G401.6 (cell line): ENCODE data around the gene IGF1.
A peak's percentile ranks its signal among the peaks of the same experiment; 100 is the strongest.

Experiments
- FAIRE-seq: peaks from 2 replicates; lab custom pipeline; 2012; peaks lifted over from hg19 to GRCh38; lab: Jason Lieb, UNC

Gene IGF1

DNA sequence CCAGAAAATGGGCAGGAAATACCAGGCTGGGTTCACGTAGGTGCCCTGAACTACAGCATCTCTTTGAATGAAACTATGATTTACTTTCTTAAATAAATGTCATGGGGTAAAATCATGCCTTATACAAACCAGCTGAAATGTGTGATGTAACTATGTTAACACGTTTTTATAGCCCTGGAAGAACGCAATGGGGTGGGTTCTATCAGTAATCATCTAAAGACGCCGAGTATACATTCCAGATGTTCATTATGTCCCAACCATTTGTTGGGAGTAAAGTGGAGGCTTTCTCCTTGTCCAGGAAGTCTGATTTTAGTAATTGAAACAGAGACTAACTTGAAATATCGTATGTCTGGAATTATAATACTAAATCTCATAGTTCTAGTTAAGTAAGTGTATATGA, 16.2 kb upstream of the IGF1 start:
- no peak for FAIRE-seq

GRCh38 chr12:102487226-102487625, 6.9 kb upstream of the IGF1 start:
- no peak for FAIRE-seq

GRCh38 chr12:102486153-102486552, 5.8 kb upstream of the IGF1 start:
- FAIRE-seq: no peak

DNA sequence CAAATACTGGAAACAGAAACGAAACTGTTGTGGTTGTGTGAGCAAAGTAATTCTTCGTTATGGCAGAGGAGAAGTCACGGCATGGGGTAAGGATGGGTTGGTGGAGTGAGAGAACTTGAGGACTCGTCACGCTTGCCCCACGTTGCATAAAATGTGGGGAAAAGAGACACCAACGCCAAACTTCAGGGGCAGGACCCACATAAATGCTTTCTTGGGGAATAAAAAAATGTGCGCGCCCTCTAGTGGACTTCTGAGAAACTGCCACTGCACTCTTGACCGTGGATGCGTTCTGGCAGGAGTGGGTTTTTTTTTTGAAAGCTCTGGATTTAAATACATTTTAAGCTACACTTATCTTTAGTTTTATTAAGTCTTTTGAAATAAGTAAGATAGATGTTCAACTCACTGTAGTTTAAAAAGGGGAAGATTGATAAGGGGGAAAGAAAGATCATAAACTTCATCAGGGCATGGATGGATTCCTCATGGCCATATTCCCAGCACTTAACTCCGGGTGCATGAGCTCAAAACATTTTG, 4.1 kb upstream of the IGF1 start:
- peak; percentile 30 for FAIRE-seq

DNA sequence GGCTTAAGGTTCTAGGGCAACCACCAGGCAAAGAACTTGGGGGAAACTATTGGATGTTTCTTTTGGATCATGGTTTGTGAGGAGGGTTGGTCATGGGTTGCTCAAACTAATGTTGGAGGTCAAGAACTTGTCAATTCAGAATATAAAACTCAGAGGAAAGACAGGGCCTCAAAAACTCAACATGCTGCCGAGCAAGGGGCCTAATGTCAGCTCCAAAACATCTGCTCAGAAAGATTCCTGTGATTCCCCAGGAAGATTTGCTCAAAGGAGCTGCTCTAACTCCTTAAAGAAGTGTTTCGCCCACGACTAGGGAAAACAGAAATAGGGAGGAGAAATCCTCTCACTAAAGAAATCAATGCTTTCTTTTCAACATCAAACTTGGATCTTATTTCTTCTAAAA, 3.7 kb upstream of the IGF1 start:
- FAIRE-seq: no peak

DNA sequence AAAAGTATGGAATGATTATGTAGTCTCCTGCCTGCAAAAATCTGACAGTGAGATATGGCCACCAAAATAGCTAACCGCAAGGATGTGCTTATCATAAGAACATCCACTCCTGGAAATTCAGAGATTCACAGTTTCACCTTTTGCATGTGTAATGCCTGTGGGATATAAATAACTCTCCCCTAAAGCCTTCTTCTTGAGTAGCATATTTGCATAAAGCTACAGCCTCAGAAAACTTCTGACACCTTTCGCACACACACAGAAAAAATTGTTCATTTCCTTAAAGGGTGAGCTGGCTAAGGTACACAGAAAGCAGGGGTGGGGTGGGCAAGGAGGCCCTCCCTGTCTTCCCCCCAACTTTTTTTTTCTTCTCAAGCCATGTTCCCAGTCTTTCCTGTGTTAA, 3.1 kb upstream of the IGF1 start:
- FAIRE-seq: no peak

DNA sequence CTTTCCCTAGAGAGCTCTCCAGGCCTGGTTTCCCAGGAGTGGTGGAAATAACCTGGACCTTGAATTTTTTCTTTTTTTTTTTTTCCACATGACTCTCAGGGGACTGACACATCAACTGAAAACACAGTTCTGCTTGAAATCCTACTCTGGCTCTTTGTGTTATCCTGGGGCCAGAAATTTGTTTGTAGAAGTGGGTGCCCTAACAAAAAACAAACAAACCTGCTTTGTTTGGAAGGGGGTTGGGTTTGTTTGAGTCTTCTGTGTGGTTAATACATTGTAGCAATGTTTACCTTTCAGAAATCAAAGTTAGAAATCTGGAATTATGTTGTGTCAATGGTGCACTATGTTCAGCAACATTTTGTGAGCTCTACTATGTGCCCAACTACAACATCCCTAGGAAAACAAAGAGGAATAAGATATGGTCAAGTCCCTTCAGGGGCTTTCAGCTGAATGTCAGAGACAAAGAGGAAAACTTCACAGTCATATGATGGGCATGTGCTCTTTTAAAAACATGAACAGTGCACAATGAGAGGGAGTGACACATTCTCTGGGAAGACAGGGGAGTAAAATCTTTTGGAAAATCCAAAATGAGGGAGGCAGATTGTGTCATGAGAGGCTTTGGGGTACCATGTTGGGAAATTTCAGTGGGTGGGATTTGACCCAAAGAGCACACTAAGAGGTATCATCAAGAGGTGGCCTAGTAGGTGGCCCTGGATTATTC, 1.5 kb upstream of the IGF1 start:
- FAIRE-seq: no peak

GRCh38 chr12:102479939-102480338, 424 bp downstream of the IGF1 start:
- FAIRE-seq: no peak

DNA sequence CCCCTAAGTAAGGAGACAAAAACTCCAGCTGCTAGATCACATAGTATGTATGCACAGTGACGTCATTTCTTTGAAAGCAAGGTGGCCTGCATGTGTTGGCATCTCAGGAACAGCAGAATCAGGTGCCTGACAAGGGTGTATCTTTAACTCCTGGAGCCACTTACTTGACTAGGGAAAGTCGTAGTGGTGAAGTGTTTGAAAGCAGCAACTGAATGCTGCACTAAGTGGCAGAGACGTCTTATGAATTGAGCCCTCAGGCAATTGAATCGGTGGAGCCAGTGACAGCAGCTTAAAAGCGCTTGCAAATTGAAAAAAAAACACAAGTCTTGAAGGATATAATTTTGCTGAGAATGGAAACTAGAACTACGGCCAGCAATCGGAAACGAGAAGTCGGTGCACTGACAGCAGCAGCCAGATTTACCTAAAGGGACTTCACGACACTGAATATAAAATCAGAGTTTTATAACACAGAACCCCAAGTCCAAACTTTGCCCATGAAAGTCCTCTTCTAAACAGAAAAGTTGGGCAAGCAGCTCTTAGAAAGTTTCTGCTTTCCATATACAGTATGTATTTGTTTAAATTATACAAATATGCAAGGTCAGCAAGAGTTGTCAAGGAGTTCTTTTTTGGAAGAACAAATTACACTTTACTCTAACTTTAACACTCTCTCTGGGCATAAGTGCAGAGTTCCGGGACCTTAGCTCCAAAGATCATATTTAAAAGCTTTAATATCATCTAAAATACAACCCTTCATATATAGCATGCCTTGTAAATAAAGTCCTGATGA, 1.1 kb downstream of the IGF1 start:
- no peak for FAIRE-seq

- no peak for FAIRE-seq
Measured at GRCh38 chr12:102478405-102479098, 1.8 kb downstream of the IGF1 start.

DNA sequence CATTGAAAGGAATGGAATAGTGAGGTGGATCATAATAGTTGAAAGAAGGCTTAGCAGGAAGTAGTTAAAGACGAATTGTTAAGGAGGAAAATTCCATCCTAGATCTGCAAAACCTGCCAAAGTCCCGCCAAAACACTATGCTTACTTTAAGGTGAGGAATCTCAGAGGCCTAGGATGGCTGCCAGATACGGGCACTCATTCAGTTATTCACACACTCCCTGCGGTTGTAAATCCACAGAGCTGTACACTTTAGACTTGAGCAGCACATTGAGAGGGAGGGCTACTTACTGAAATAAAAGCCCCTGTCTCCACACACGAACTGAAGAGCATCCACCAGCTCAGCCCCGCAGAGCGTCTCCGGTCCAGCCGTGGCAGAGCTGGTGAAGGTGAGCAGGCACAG, 5.0 kb downstream of the IGF1 start:
- no peak for FAIRE-seq

GRCh38 chr12:102474438-102475064, 5.8 kb downstream of the IGF1 start:
- no peak for FAIRE-seq

GRCh38 chr12:102472496-102472895, 7.9 kb downstream of the IGF1 start:
- FAIRE-seq: no peak

DNA sequence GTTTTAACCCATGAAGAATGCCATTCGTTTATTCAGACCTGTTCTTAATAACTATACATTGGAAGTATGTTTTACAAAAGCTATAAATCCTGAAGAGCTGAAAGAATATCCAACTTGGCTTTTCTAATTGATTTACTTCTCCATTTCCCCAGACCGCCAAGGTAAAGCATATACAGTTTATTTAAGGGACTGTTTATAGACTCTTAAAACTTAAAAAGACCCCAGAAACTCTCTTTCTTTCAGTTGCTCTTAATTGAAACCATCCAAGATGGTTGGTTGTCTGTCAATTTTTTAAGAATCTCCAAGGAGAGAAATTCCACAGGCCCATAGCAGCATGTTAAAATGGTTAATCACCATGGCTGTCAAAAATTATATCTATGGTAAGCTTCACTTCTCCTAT, 8.8 kb downstream of the IGF1 start:
- FAIRE-seq: no peak

DNA sequence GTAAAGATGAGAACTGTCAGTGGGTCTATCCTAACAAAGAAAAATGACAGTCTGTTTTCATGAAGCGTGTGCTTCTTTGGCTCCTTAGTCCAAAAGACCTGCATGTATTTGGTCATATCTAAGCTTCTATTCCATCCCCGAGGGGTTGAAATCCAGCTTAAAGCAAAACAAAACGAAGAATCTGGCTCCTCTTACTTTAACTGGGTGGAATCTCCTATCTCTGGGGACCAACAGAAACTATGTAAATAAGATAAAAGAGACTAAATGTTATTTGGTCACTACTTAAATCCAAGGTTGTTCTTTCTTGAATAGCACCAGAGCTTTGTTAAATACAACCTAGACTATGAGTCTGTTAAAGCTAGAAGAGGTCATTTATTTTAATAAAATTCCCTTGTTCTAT, 9.4 kb downstream of the IGF1 start:
- no peak for FAIRE-seq

DNA sequence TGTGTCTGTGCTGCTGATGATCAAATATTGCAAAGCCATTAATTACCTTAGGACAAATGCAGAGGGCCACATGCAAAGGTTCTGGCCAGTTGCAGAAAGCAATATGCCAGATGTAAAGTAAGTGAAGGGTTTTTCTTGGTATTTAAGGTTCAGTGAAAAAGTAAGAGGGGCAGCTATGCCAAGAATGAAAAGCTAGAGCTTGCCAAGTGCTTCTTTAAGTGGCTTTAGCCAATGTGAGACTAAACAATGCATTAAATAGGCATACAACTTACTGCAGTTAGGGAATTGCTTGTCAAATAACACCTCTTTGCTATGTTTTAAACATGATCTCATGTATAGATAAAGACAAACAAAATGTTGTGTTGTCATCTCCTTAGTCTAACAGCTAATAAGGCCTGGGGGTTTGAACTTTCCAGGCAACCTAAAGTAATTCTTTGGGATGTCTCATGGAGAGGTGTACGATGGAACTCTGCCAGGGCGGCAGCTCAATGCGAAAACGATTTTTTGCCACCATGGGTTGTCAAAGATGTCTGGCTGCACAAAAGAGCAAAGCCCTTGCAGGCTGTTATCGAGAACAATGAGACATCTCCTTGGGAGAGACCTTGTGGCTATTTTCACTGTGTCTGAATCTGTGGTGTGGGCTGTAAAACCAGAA, 12.0 kb downstream of the IGF1 start:
- no peak for FAIRE-seq

GRCh38 chr12:102465762-102466560, 14.4 kb downstream of the IGF1 start:
- no peak for FAIRE-seq

DNA sequence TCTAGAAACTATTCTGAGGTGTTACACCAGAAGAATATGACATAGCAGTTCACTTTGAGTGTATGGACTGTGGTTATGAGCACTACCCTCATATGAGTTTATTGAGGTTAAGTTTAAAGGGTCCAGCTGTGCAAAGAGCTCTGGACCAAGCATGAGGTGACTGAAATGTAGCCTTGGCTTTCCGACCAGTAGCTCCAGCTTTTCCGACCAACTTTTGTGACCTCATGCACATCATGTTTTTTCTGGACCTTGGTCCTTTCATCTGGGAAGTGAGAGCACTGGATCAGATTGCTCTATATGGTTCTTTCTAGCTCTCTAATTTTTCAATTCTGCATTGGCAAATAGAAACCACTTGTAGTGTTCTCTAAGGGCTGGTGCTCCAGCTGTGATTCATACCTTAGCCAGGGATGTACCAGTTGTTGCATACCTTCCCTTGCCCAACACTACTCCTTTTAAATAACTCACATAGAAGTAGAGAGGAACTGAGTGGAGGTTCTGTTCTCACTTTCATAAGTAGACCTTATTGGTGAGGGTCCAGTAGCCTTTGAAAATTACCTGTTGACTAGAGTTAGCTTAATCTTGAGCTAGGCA, 16.6 kb downstream of the IGF1 start:
- no peak for FAIRE-seq

DNA sequence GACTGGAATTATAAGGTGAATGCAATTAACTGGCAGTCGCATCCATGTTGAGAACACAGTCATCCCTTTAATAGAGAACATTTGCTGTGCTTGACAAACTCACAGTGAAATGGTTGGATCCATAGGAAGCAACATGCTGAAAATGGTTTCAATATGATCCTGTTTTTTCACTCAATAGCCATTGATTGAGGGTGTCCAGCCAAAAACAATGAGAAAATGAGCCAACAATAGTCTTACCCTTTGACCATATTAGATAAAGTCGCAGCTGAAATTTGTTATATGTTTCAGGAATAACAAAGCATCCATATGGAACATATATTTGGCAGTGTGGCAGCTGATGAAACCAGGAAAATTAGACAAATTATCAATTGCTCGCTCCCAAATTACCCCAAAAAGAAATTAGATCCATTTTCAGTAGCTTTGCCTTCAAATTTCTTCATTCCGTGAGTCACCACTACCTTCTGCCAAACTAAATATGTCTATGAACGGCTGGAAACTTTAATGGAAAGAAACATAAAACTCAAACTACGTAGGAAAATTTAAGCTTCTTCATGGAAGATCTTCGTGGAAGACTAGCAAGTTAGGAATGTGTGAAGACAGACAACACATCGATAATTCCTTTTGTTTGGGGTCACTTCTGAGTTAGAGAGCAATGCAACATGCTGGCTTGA, 17.4 kb downstream of the IGF1 start:
- no peak for FAIRE-seq

GRCh38 chr12:102462386-102462785, 18.0 kb downstream of the IGF1 start:
- no peak for FAIRE-seq
